Trophoblast cell (in vitro differentiated cells and primary cell): ENCODE measurements around the gene GCKR.

Source experiments
- DNase-seq, 2 donors: peaks; one replicate each; pipeline ENCODE4 v3.0.0-alpha.2; 2016
- H2AFZ ChIP-seq: 2 replicates; pipeline ENCODE4 v1.6.1; 2013; ENCODE audit warnings: low read length, moderate library complexity, mild to moderate bottlenecking; ENCODE audit not compliant: insufficient read depth, poor library complexity
- H2AK5ac ChIP-seq: 2 replicates; pipeline ENCODE4 v1.6.1; 2013; ENCODE audit warnings: mild to moderate bottlenecking, low read length
- H2BK120ac ChIP-seq: 2 replicates; pipeline ENCODE4 v1.6.1; 2013; ENCODE audit warnings: low read length, mild to moderate bottlenecking, moderate library complexity; ENCODE audit not compliant: insufficient read depth, poor library complexity
- H2BK12ac ChIP-seq: 2 replicates; pipeline ENCODE4 v1.6.1; 2013; ENCODE audit warnings: mild to moderate bottlenecking, low read length, moderate library complexity
- H2BK5ac ChIP-seq: 2 replicates; pipeline ENCODE4 v1.6.1; 2013; ENCODE audit warnings: low read length, low read depth, moderate library complexity, mild to moderate bottlenecking; ENCODE audit not compliant: poor library complexity
- H3K14ac ChIP-seq: 2 replicates; pipeline ENCODE4 v1.6.1; 2013; ENCODE audit warnings: mild to moderate bottlenecking, low read length
- H3K18ac ChIP-seq: 2 replicates; pipeline ENCODE4 v1.6.1; 2013; ENCODE audit warnings: mild to moderate bottlenecking, low read length
- H3K23ac ChIP-seq: 2 replicates; pipeline ENCODE4 v1.6.1; 2013; ENCODE audit warnings: low read length
- H3K27ac ChIP-seq: 2 replicates; pipeline ENCODE4 v1.5.1; 2013; ENCODE audit warnings: low read depth, mild to moderate bottlenecking, inconsistent platforms, low read length, moderate library complexity
- H3K27me3 ChIP-seq: 2 replicates; pipeline ENCODE4 v1.6.1; 2013; ENCODE audit warnings: inconsistent platforms, mild to moderate bottlenecking, low read length, moderate library complexity; ENCODE audit not compliant: insufficient read depth
- H3K36me3 ChIP-seq, 2 experiments: 1 replicate in 1 of 2; 2 replicates in 1 of 2; pipeline ENCODE4 v1.6.1; 2013; ENCODE audit warnings: low read length in 2 of 2, mild to moderate bottlenecking in 2 of 2, moderate library complexity in 1 of 2; ENCODE audit not compliant: insufficient read depth in 2 of 2, control insufficient read depth in 1 of 2
- H3K4ac ChIP-seq: 2 replicates; pipeline ENCODE4 v1.6.1; 2013; ENCODE audit warnings: low read depth, mild to moderate bottlenecking, low read length, moderate library complexity
- H3K4me1 ChIP-seq, 2 experiments: 1 replicate in 1 of 2; 2 replicates in 1 of 2; pipeline ENCODE4 v1.6.1; 2013; ENCODE audit warnings: low read length in 2 of 2, mild to moderate bottlenecking in 2 of 2, moderate library complexity in 1 of 2; ENCODE audit not compliant: insufficient read depth in 2 of 2, control insufficient read depth in 1 of 2
- H3K4me2 ChIP-seq: 2 replicates; pipeline ENCODE4 v1.6.1; 2013; ENCODE audit warnings: inconsistent platforms, mild to moderate bottlenecking, low read length, moderate library complexity
- H3K4me3 ChIP-seq: 2 replicates; pipeline ENCODE4 v1.5.1; 2013; ENCODE audit warnings: mild to moderate bottlenecking, low read depth, low read length, inconsistent platforms
- H3K79me1 ChIP-seq: one replicate; pipeline ENCODE4 v1.6.1; 2013; ENCODE audit warnings: low read length
- H3K79me2 ChIP-seq: 2 replicates; pipeline ENCODE4 v1.6.1; 2013; ENCODE audit warnings: low read length, mild to moderate bottlenecking; ENCODE audit not compliant: control insufficient read depth, insufficient read depth, poor library complexity
- H3K9ac ChIP-seq: 2 replicates; pipeline ENCODE4 v1.6.1; 2013; ENCODE audit warnings: mild to moderate bottlenecking, low read length
- H3K9me3 ChIP-seq: 2 replicates; pipeline ENCODE4 v1.6.1; 2013; ENCODE audit warnings: low read depth, mild to moderate bottlenecking, control low read depth, inconsistent platforms, low read length; ENCODE audit not compliant: insufficient read depth
- H4K12ac ChIP-seq: 2 replicates; pipeline ENCODE4 v1.6.1; 2013; ENCODE audit warnings: low read depth, mild to moderate bottlenecking, low read length, moderate library complexity
- H4K8ac ChIP-seq: 2 replicates; pipeline ENCODE4 v1.6.1; 2013; ENCODE audit warnings: low read depth, mild to moderate bottlenecking, low read length, moderate library complexity
- H4K91ac ChIP-seq: one replicate; pipeline ENCODE4 v1.6.1; 2013; ENCODE audit warnings: low read depth, mild to moderate bottlenecking, low read length, moderate library complexity
- WGBS: extraction: QIAGEN DNeasy Blood & Tissue Kit; methylation state at CpG from one replicate; pipeline ENCODE4 v1.1.7; 2013; ENCODE audit warnings: missing lambda C conversion rate; ENCODE audit not compliant: insufficient read length, insufficient coverage; ENCODE audit errors: extremely low coverage; 5-methylcytosine and 5-hydroxymethylcytosine counted together

The GCKR gene

GRCh38 chr2:27494284-27494943 lies 2.2 kb upstream of the GCKR start:
- peak overlapping the region; percentile 45 for H4K8ac ChIP-seq
- H3K18ac ChIP-seq = no peak overlapping the region
- H3K36me3 ChIP-seq = no peaks in the 10 kb centered on the region
- no peak overlapping the region for H4K91ac ChIP-seq
- peak overlapping the region; percentile 26 for H3K14ac ChIP-seq
- WGBS = no CpG with 5 or more reads among the region's 35 CpGs
- H3K27ac ChIP-seq = no peak overlapping the region
- H2BK5ac ChIP-seq = no peak overlapping the region
- H3K79me2 ChIP-seq = no peaks in the 10 kb centered on the region
- H3K4ac ChIP-seq = no peak overlapping the region
- H2BK120ac ChIP-seq = no peak overlapping the region
- H3K9ac ChIP-seq = peak overlapping the region; percentile 16
- peak overlapping the region; percentile 57 for H2AFZ ChIP-seq
- peaks cover 24% of the 10 kb centered on the region for H3K27me3 ChIP-seq
- H3K4me1 ChIP-seq = peaks cover 4 to 6% of the 10 kb centered on the region in 2 experiments
- no peak overlapping the region for H3K23ac ChIP-seq
- no peak overlapping the region for H4K12ac ChIP-seq
- H3K79me1 ChIP-seq = no peaks in the 10 kb centered on the region
- peak overlapping the region; percentile 93 for H3K4me2 ChIP-seq
- no peak overlapping the region for H2BK12ac ChIP-seq
- peak; percentile 35 to 47 for DNase-seq
- H3K9me3 ChIP-seq = peaks cover 6% of the 10 kb centered on the region
- H2AK5ac ChIP-seq = no peak overlapping the region
- H3K4me3 ChIP-seq = peak overlapping the region; percentile 68

GRCh38 chr2:27494944-27495554 lies 1.6 kb upstream of the GCKR start, which contains the start of gene FNDC4:
FNDC4 (minus strand) TSS chr2:27495200; CDS start chr2:27494679, 521 bp downstream.
- Histone ChIP-seq H3K9me3 (peaks cover 6% of the 10 kb centered on the region), H3K27me3 (peaks cover 24% of the 10 kb centered on the region), H3K79me2 (no peaks in the 10 kb centered on the region), H3K36me3 (no peaks in the 10 kb centered on the region), H2AK5ac (no peak within 1 kb of the TSS), H3K23ac (no peak within 1 kb of the TSS), H4K91ac (no peak within 1 kb of the TSS), H3K18ac (no peak within 1 kb of the TSS), H3K4me3 (peak within 1 kb of the TSS; percentile 68), H3K4ac (no peak within 1 kb of the TSS), H2AFZ (peak within 1 kb of the TSS; percentile 57), H3K79me1 (no peaks in the 10 kb centered on the region), H3K9ac (peak within 1 kb of the TSS; percentile 16), H2BK5ac (no peak within 1 kb of the TSS), H4K8ac (peak within 1 kb of the TSS; percentile 45), H3K4me1 (peaks cover 4 to 6% of the 10 kb centered on the region in 2 experiments), H2BK120ac (no peak within 1 kb of the TSS), H3K4me2 (peak within 1 kb of the TSS; percentile 93), H4K12ac (no peak within 1 kb of the TSS), H3K14ac (peak within 1 kb of the TSS; percentile 26), H3K27ac (no peak within 1 kb of the TSS), H2BK12ac (peak within 1 kb of the TSS; percentile 11)
- DNase-seq = peak; percentile 11 to 29
- WGBS = no CpG with 5 or more reads among the region's 70 CpGs

GRCh38 chr2:27495840-27496356 lies 741 bp upstream of the GCKR start:
- Histone ChIP-seq H3K4me3 (no peak overlapping the region), H2AK5ac (no peak overlapping the region), H3K79me2 (no peaks in the 10 kb centered on the region), H2AFZ (no peak overlapping the region), H4K91ac (no peak overlapping the region), H3K9me3 (peaks cover 6% of the 10 kb centered on the region), H3K4ac (no peak overlapping the region), H3K9ac (no peak overlapping the region), H4K8ac (no peak overlapping the region), H3K27me3 (peaks cover 24% of the 10 kb centered on the region), H2BK120ac (no peak overlapping the region), H3K23ac (no peak overlapping the region), H3K36me3 (no peaks in the 10 kb centered on the region), H2BK5ac (no peak overlapping the region), H3K18ac (no peak overlapping the region), H3K14ac (no peak overlapping the region), H3K79me1 (no peaks in the 10 kb centered on the region), H3K4me2 (no peak overlapping the region), H3K27ac (no peak overlapping the region), H2BK12ac (no peak overlapping the region), H4K12ac (no peak overlapping the region), H3K4me1 (peaks cover 4 to 6% of the 10 kb centered on the region in 2 experiments)
- DNase-seq = no peak
- WGBS = no CpG with 5 or more reads among the region's 4 CpGs

- WGBS = no CpG with 5 or more reads among the region's 4 CpGs
- Histone ChIP-seq H3K23ac (peak overlapping the region; percentile 83), H4K12ac (no peak overlapping the region), H3K79me1 (no peaks in the 10 kb centered on the region), H3K27ac (no peak overlapping the region), H3K27me3 (peaks cover 24% of the 10 kb centered on the region), H4K8ac (no peak overlapping the region), H2BK120ac (no peak overlapping the region), H2AK5ac (no peak overlapping the region), H4K91ac (no peak overlapping the region), H3K4me1 (peaks cover 4 to 6% of the 10 kb centered on the region in 2 experiments), H2BK12ac (no peak overlapping the region), H3K4ac (no peak overlapping the region), H3K4me2 (no peak overlapping the region), H2AFZ (no peak overlapping the region), H3K9ac (no peak overlapping the region), H3K14ac (no peak overlapping the region), H3K9me3 (peaks cover 6% of the 10 kb centered on the region), H3K79me2 (no peaks in the 10 kb centered on the region), H3K4me3 (no peak overlapping the region), H3K18ac (no peak overlapping the region), H3K36me3 (no peaks in the 10 kb centered on the region), H2BK5ac (no peak overlapping the region)
- DNase-seq = no peak
These were observed 619 bp downstream of the GCKR start for GRCh38 chr2:27497288-27497627.
